ENCODE data around the gene PLSCR4. TPM values are rescaled to one million over a fixed set of nuclear protein-coding genes. Genes with fewer than 3 reads are reported as not detected.

The PLSCR4 gene
- total and polyA plus RNA-seq, 2 of the 8 experiments (the other 6 are each of a cell fraction or from before 2014, with no cell fraction given), result 1.8 to 2.9 TPM

GRCh38 chr3:146154995-146155394 is 95.9 kb downstream of the PLSCR4 start:
- Histone ChIP-seq H4K8ac (ENCODE audit: extremely low read depth, insufficient read depth, low read length) (no peak overlapping the region), H2BK5ac (ENCODE audit: low read depth, low read length) (no peak overlapping the region), H2AFZ (ENCODE audit: low read length) (no peak overlapping the region), H3K4ac (replicated peaks; ENCODE audit: insufficient read length, low read depth, low read length) (no peak overlapping the region), H3K79me2 (ENCODE audit: control insufficient read depth in 1 of 2, insufficient read depth in 2 of 2, low read length in 2 of 2) (peaks cover 0 to 74% of the 10 kb centered on the region in 2 experiments; a peak in 3 of 4 replicates), H3K18ac (ENCODE audit: extremely low read depth, low read length) (no peak overlapping the region), H2BK120ac (replicated peaks; ENCODE audit: low read depth, low read length) (no peak overlapping the region), H2BK20ac (ENCODE audit: low read length) (no peak overlapping the region), H3K27ac (ENCODE audit: low read depth, low read length) (no peak overlapping the region), H3K4me3 (ENCODE audit: extremely low read depth in 1 of 4, insufficient read depth in 2 of 4, low read depth in 3 of 4, low read length in 4 of 4) (no peak overlapping the region), H2BK15ac (ENCODE audit: low read length) (no peak overlapping the region), H4K20me1 (replicated peaks in 1 of 2; ENCODE audit: control insufficient read depth in 1 of 2, insufficient read depth in 2 of 2, low read length in 2 of 2) (no peaks in the 10 kb centered on the region), H3K79me1 (ENCODE audit: low read depth, low read length) (no peaks in the 10 kb centered on the region; the same call in 1 of the 2 replicates), H3K36me3 (ENCODE audit: control insufficient read depth in 2 of 4, insufficient read depth in 4 of 4, low read length in 3 of 4) (no peaks in the 10 kb centered on the region), H3K27me3 (replicated peaks in 1 of 4; ENCODE audit: control insufficient read depth in 3 of 4, extremely low read depth in 1 of 4, insufficient read depth in 3 of 4, low read length in 3 of 4) (no peaks in the 10 kb centered on the region), H2AK5ac (ENCODE audit: low read depth, low read length) (no peak overlapping the region), H3K56ac (replicated peaks; ENCODE audit: insufficient read length, low read depth, low read length) (no peak overlapping the region), H2BK12ac (ENCODE audit: low read depth, low read length) (no peak overlapping the region), H3K4me2 (ENCODE audit: insufficient read depth in 1 of 2, low read depth in 2 of 2, low read length in 2 of 2) (no peak overlapping the region), H3K9ac (replicated peaks in 1 of 4; ENCODE audit: extremely low read depth in 1 of 4, low read depth in 3 of 4, low read length in 3 of 4) (no peak overlapping the region), H4K91ac (replicated peaks; ENCODE audit: insufficient read length, low read length) (no peak overlapping the region), H3K23ac (ENCODE audit: insufficient read length) (no peak overlapping the region), H3K14ac (ENCODE audit: insufficient read length) (no peak overlapping the region), H4K5ac (ENCODE audit: insufficient read length, low read depth, low read length) (no peak overlapping the region), H3K23me2 (ENCODE audit: low read depth, low read length) (no peaks in the 10 kb centered on the region), H3K4me1 (replicated peaks in 1 of 4; ENCODE audit: control insufficient read depth in 3 of 4, insufficient read depth in 4 of 4, low read length in 3 of 4) (peaks cover 0 to 10% (median 7%) of the 10 kb centered on the region in 4 experiments; a peak in 5 of 7 replicates), H3K9me3 (ENCODE audit: insufficient read depth in 2 of 2, low read depth in 1 of 2, low read length in 1 of 2) (no peaks in the 10 kb centered on the region)
- CTCF ChIA-PET (ENCODE audit: partially characterized antibody), result interaction anchor here (0.7 to 1.0 kb wide), 3 partner anchors 15 to 90 kb away, joined by 3 read pairs; no protein-coding TSS in a partner anchor
- WGBS, 2 experiments (ENCODE audit: extremely low coverage in 1 of 2, insufficient coverage in 1 of 2, insufficient read length in 1 of 2, insufficient replicate concordance in 2 of 2, low coverage in 1 of 2, low lambda C conversion rate in 2 of 2, missing lambda C conversion rate in 1 of 2), result 68% methylated on average over 2 of the region's 2 CpGs; no CpG with 5 or more reads in 1 of the 2 experiments
- no peak for TF ChIP-seq EP300 (IDR thresholded peaks at IDR 0.05; ENCODE audit: borderline replicate concordance in 1 of 2, low read depth in 2 of 2, low read length in 2 of 2)
- no peak for TF ChIP-seq JUND (IDR thresholded peaks at IDR 0.05; ENCODE audit: low read length)
- FAIRE-seq (no peak), DNase-seq (ENCODE audit: low read depth in 1 of 2, low spot score in 2 of 2) (no peak)
- POLR2A ChIA-PET (ENCODE audit: partially characterized antibody), result no interaction called here
